ENCODE data around the gene CUL2. TPM values are rescaled to one million over a fixed set of nuclear protein-coding genes. Genes with fewer than 3 reads are reported as not detected.
"Not testable (repeated sequence)": the region's sequence is repeated elsewhere in the genome, so short reads cannot be mapped to it uniquely, and the experiment has no call there.

The CUL2 gene
- total RNA-seq, 1 donor from 2014 or later = 43.4 TPM

DNA sequence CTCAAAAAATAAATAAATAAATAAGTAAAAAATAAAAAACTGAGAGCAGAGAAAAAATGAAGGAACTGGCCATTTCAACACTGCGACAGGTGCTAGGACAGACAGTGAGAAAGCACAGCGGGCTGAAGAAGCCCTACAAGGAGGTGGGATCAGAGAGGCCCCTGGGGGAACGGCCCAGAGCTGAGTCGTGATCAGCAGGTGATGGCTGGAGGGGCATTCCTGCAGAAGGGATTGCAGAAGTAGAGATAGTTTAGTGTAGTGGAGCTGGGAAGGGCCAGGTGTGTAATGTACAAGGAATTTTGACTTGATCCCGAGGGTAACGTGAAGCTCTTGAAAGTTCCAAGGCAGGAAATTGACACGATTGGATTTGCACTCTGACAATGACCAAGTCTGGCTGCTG is 112.1 kb downstream of the CUL2 start:
- no peak for TF ChIP-seq CTCF (IDR thresholded peaks at IDR 0.05; ENCODE audit: unreplicated experiment)
- no peaks in the 10 kb centered on the region for H3K36me3 Mint-ChIP-seq (ENCODE audit: low read depth, unreplicated experiment)
- no peak overlapping the region for H3K4me3 Mint-ChIP-seq (ENCODE audit: unreplicated experiment)

GRCh38 chr10:34976380-34976910 is 113.7 kb downstream of the CUL2 start:
- not testable (repeated sequence) for H3K9me3 Mint-ChIP-seq (ENCODE audit: unreplicated experiment); DNase-seq (ENCODE audit: low spot score); H3K36me3 Mint-ChIP-seq (ENCODE audit: low read depth, unreplicated experiment); H3K4me1 Mint-ChIP-seq (ENCODE audit: unreplicated experiment); H3K27ac Mint-ChIP-seq (ENCODE audit: unreplicated experiment); H3K4me3 Mint-ChIP-seq (ENCODE audit: unreplicated experiment); H3K27me3 Mint-ChIP-seq (ENCODE audit: unreplicated experiment)

More for the DNA sequence above, 112.1 kb downstream of the CUL2 start:
- no peak for DNase-seq (ENCODE audit: low spot score)
- H3K9me3 Mint-ChIP-seq (ENCODE audit: unreplicated experiment) = no peaks in the 10 kb centered on the region
- no peaks in the 10 kb centered on the region for H3K4me1 Mint-ChIP-seq (ENCODE audit: unreplicated experiment)
- no peak overlapping the region for H3K27ac Mint-ChIP-seq (ENCODE audit: unreplicated experiment)
- H3K27me3 Mint-ChIP-seq (ENCODE audit: unreplicated experiment) = peaks cover 9% of the 10 kb centered on the region

DNA sequence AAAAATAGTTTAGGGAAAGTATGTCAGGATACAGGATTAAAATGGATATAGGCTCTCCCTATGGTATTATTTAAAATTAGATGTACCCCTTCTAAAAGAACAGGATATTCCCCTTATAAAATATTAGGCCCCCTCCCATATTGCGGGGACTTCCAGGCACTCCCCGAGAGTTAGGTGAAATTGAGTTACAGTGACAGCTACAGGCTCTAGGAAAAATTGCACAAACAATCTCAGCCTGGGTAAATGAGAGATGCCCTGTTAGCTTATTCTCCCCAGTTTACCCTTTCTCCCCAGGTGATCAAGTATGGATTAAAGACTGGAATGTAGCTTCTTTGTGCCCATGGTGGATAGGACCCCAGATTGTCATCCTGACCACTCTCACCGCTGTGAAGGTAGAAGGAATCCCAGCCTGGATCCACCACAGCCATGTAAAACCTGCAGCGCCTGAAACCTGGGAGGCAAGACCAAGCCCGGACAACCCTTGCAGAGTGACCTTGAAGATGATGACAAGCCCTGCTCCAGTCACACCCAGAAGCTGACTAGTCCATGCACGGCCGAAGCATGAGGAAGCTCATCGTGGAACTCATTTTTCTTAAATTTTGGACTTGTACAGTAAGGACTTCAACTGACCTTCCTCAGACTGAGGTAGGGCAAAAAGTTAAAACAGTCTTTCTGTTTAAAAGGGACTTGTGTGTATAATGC is 115.6 kb downstream of the CUL2 start:
- not testable (repeated sequence) for H3K36me3 Mint-ChIP-seq (ENCODE audit: low read depth, unreplicated experiment); H3K27me3 Mint-ChIP-seq (ENCODE audit: unreplicated experiment); DNase-seq (ENCODE audit: low spot score); H3K4me1 Mint-ChIP-seq (ENCODE audit: unreplicated experiment); H3K27ac Mint-ChIP-seq (ENCODE audit: unreplicated experiment); H3K4me3 Mint-ChIP-seq (ENCODE audit: unreplicated experiment); H3K9me3 Mint-ChIP-seq (ENCODE audit: unreplicated experiment)

GRCh38 chr10:34973757-34974156 is 116.4 kb downstream of the CUL2 start:
- H3K27me3 Mint-ChIP-seq (ENCODE audit: unreplicated experiment); H3K36me3 Mint-ChIP-seq (ENCODE audit: low read depth, unreplicated experiment); H3K4me3 Mint-ChIP-seq (ENCODE audit: unreplicated experiment); H3K9me3 Mint-ChIP-seq (ENCODE audit: unreplicated experiment); H3K4me1 Mint-ChIP-seq (ENCODE audit: unreplicated experiment); DNase-seq (ENCODE audit: low spot score); H3K27ac Mint-ChIP-seq (ENCODE audit: unreplicated experiment): not testable (repeated sequence)

DNA sequence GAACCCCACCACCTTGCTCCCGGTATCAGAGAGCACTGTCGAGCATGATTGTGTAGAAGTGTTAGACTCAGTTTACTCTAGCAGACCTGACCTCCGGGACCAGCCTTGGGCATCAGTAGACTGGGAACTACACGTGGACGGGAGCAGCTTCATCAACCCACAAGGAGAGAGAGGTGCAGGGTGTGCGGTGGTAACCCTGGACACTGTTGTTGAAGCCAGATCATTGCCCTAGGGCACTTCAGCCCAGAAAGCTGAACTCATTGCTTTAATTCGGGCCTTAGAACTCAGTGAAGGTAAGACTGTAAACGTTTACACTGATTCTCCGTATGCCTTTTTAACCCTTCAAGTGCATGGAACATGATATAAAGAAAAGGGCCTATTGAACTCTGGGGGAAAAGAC is 117.0 kb downstream of the CUL2 start:
- H3K27me3 Mint-ChIP-seq (ENCODE audit: unreplicated experiment); H3K9me3 Mint-ChIP-seq (ENCODE audit: unreplicated experiment); H3K4me1 Mint-ChIP-seq (ENCODE audit: unreplicated experiment); H3K27ac Mint-ChIP-seq (ENCODE audit: unreplicated experiment); H3K36me3 Mint-ChIP-seq (ENCODE audit: low read depth, unreplicated experiment); H3K4me3 Mint-ChIP-seq (ENCODE audit: unreplicated experiment); DNase-seq (ENCODE audit: low spot score): not testable (repeated sequence)

DNA sequence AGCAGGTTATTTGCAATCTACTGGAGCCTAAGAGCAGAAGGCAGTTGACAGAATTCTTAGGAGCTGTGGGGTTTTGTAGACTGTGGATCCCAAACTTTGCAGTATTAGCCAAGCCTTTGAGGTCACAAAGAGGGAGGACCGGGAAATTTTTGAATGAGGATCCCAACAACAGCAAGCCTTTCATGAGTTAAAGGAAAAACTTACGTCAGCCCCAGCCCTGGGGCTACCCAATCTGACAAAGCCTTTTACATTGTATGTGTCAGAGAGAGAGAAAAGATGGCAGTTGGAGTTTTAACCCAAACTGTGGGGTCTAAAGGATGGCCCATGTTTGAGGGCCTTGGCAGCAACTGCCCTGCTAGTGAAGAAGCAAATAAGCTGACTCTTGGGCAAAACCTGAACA is 117.5 kb downstream of the CUL2 start:
- H3K36me3 Mint-ChIP-seq (ENCODE audit: low read depth, unreplicated experiment); H3K4me1 Mint-ChIP-seq (ENCODE audit: unreplicated experiment); H3K27me3 Mint-ChIP-seq (ENCODE audit: unreplicated experiment); H3K9me3 Mint-ChIP-seq (ENCODE audit: unreplicated experiment); H3K27ac Mint-ChIP-seq (ENCODE audit: unreplicated experiment); H3K4me3 Mint-ChIP-seq (ENCODE audit: unreplicated experiment); DNase-seq (ENCODE audit: low spot score): not testable (repeated sequence)

- not testable (repeated sequence) for DNase-seq (ENCODE audit: low spot score); H3K4me3 Mint-ChIP-seq (ENCODE audit: unreplicated experiment); H3K27me3 Mint-ChIP-seq (ENCODE audit: unreplicated experiment); H3K4me1 Mint-ChIP-seq (ENCODE audit: unreplicated experiment); H3K27ac Mint-ChIP-seq (ENCODE audit: unreplicated experiment); H3K36me3 Mint-ChIP-seq (ENCODE audit: low read depth, unreplicated experiment); H3K9me3 Mint-ChIP-seq (ENCODE audit: unreplicated experiment)
Observed at GRCh38 chr10:34971606-34972334, 118.4 kb downstream of the CUL2 start.

GRCh38 chr10:34969171-34969570 is 121.0 kb downstream of the CUL2 start:
- no peaks in the 10 kb centered on the region for H3K4me1 Mint-ChIP-seq (ENCODE audit: unreplicated experiment)
- H3K9me3 Mint-ChIP-seq (ENCODE audit: unreplicated experiment) = no peaks in the 10 kb centered on the region
- H3K4me3 Mint-ChIP-seq (ENCODE audit: unreplicated experiment) = no peak overlapping the region
- no peaks in the 10 kb centered on the region for H3K27me3 Mint-ChIP-seq (ENCODE audit: unreplicated experiment)
- DNase-seq (ENCODE audit: low spot score) = no peak
- no peak overlapping the region for H3K27ac Mint-ChIP-seq (ENCODE audit: unreplicated experiment)
- no peaks in the 10 kb centered on the region for H3K36me3 Mint-ChIP-seq (ENCODE audit: low read depth, unreplicated experiment)
- no peak for TF ChIP-seq CTCF (IDR thresholded peaks at IDR 0.05; ENCODE audit: unreplicated experiment)
